D721Med (cell line): Measurements from ENCODE around the gene BCL2L11.
A peak's percentile ranks its signal among the peaks of the same experiment; 100 is the strongest.

Experiments
- DNase-seq: peaks from one replicate; pipeline ENCODE4 v3.0.0; 2011; ENCODE audit warnings: low spot score; ENCODE audit not compliant: insufficient read length
- FAIRE-seq: peaks from 2 replicates; lab custom pipeline; 2011; peaks lifted over from hg19 to GRCh38; lab: Jason Lieb, UNC
- CTCF ChIP-seq: IDR thresholded peaks from 2 replicates; pipeline ENCODE4 v1.5.1; 2012; ENCODE audit warnings: mild to moderate bottlenecking, control low read depth; ENCODE audit not compliant: insufficient read depth; ENCODE audit errors: missing control alignments

The BCL2L11 gene

GRCh38 chr2:111185361-111186022, 64.8 kb downstream of the BCL2L11 start:
- FAIRE-seq: no peak
- TF ChIP-seq CTCF: no peak
- no peak for DNase-seq

- TF ChIP-seq CTCF: no peak
- FAIRE-seq (no peak), DNase-seq (no peak)
These were observed 65.5 kb downstream of the BCL2L11 start for GRCh38 chr2:111186121-111186715.

DNA sequence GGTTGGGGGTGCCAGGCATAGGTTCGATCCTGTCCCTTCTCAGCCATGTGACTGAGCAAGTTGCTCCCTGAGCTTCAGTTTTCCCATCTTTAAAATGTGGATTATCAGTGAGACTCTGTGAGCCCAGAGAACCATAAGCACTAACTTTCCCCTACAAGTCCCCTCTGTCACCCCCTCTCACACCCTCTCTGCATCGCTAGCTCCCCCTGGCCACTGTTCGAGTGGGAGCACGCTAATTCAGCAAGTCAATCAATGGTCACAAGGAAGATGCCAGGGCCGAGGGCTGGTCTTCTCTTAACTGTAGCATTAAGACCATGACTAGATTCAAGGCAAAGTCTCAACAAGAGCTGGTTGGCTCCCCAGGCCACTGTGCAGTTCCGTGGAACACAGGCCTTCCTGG, 66.2 kb downstream of the BCL2L11 start:
- TF ChIP-seq CTCF: peak; percentile 4
- DNase-seq: no peak
- FAIRE-seq: no peak

GRCh38 chr2:111188681-111189080, 68.0 kb downstream of the BCL2L11 start:
- FAIRE-seq (no peak), DNase-seq (no peak)
- TF ChIP-seq CTCF: no peak

DNA sequence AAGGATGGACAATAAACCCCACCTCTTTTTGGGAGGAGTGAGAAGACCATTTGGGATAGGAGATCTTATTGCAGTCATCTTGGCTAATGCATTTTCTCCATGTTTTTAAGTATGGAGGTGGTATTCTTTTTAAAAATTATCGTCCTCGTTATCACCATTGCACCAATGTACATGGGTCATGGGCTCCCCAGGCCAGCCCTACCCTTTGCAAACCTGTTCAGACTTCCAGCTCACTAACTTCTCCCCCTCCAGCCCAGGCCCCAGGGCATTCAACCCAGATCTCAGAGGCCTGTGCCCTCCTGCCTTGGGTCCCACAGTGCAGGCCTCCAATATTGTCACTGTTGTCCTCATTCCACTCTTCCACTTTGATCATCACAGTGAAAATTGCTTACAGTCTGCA, 68.4 kb downstream of the BCL2L11 start:
- DNase-seq (no peak), FAIRE-seq (no peak)
- TF ChIP-seq CTCF: no peak

DNA sequence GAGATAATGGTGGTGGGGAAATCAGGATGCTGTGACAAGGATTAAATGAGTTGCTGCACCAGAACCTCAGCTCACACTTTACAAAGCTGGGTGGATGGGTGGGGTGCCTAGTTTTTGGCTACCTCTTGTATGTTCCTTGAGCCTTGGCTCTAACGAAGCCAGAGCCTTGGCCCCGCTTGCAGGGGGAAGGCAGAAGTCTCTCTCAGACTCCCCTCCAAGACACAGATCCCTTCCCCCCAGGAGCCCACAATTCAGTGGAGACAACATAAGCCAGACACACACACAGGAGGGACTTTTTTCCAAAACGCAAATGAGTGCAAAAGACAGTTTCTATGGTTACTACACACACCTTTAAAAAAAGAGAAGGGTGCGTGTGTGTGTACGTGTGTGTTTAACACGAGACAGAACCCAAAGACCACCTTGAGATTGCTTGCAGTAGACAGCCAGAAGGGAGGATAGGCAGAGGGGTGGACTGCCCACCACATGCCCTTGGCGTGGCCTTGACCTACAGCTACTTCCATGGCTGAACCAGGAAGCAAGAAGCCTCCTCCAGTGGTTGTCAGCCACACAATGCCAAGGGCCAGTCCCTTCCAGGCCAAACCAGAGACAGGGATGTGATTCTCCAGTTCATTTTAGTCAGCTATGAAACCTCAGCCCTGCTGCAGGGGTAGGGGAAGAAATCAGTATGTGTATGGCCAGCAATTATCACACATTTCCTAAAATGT, 70.3 kb downstream of the BCL2L11 start:
- no peak for TF ChIP-seq CTCF
- FAIRE-seq (no peak), DNase-seq (no peak)
